GM06990 (cell line): Measurements from ENCODE around the gene DTX4.

ENCODE experiments used
- DNase-seq: peaks from one replicate; pipeline ENCODE4 v3.0.0-alpha.2; 2011; ENCODE audit not compliant: insufficient read length; ENCODE audit errors: extremely low read depth
- H3K27me3 ChIP-seq: replicated peaks from 2 replicates; pipeline ENCODE4 v1.6.0; 2011; ENCODE audit warnings: low read length; ENCODE audit not compliant: control insufficient read depth, insufficient read depth
- H3K36me3 ChIP-seq: 2 replicates; pipeline ENCODE4 v1.5.1; 2011; ENCODE audit warnings: low read length; ENCODE audit not compliant: control insufficient read depth, insufficient read depth
- H3K4me3 ChIP-seq: replicated peaks from 2 replicates; pipeline ENCODE4 v1.5.1; 2011; ENCODE audit warnings: low read depth, mild to moderate bottlenecking, control low read depth, low read length
- CTCF ChIP-seq: IDR thresholded peaks from 2 replicates; pipeline ENCODE4 v1.5.1; 2011; ENCODE audit warnings: low read length, control low read depth, mild to moderate bottlenecking, inconsistent platforms; ENCODE audit not compliant: insufficient read depth, poor library complexity, severe bottlenecking

The DTX4 gene

GRCh38 chr11:59197991-59198390 lies 26.1 kb downstream of the DTX4 start:
- DNase-seq = no peak
- no peak for TF ChIP-seq CTCF
- no peaks in the 10 kb centered on the region for H3K27me3 ChIP-seq
- H3K4me3 ChIP-seq = no peak overlapping the region
- peaks cover 6% of the 10 kb centered on the region for H3K36me3 ChIP-seq

GRCh38 chr11:59198726-59199125 lies 26.8 kb downstream of the DTX4 start:
- Histone ChIP-seq H3K4me3 (no peak overlapping the region), H3K27me3 (no peaks in the 10 kb centered on the region), H3K36me3 (peaks cover 5% of the 10 kb centered on the region)
- DNase-seq = no peak
- no peak for TF ChIP-seq CTCF

GRCh38 chr11:59199546-59200422 lies 27.9 kb downstream of the DTX4 start:
- DNase-seq = peak; percentile 71
- Histone ChIP-seq H3K36me3 (peaks cover 6% of the 10 kb centered on the region), H3K4me3 (no peak overlapping the region), H3K27me3 (no peaks in the 10 kb centered on the region)
- no peak for TF ChIP-seq CTCF

GRCh38 chr11:59200423-59200746 lies 28.5 kb downstream of the DTX4 start:
- Histone ChIP-seq H3K4me3 (no peak overlapping the region), H3K27me3 (no peaks in the 10 kb centered on the region), H3K36me3 (peaks cover 9% of the 10 kb centered on the region)
- TF ChIP-seq CTCF = no peak
- no peak for DNase-seq

GRCh38 chr11:59201353-59201752 lies 29.4 kb downstream of the DTX4 start:
- H3K27me3 ChIP-seq = no peaks in the 10 kb centered on the region
- H3K4me3 ChIP-seq = no peak overlapping the region
- peaks cover 14% of the 10 kb centered on the region for H3K36me3 ChIP-seq
- DNase-seq = no peak
- peak; percentile 44 for TF ChIP-seq CTCF
